H1 (cell line): ENCODE results near the gene LPP. TPM values are rescaled to one million over a fixed set of nuclear protein-coding genes. Genes with fewer than 3 reads are reported as not detected.

ENCODE experiments used
- CTCF ChIA-PET: fragments of 300-600 bp; sonication (Branson Sonifier 250); formaldehyde crosslinking; loops from one replicate; lab custom pipeline; 2021; ENCODE audit not compliant: partially characterized antibody; lab: Charles Lee
- POLR2A ChIA-PET: fragments of 300-600 bp; sonication (Branson Sonifier 250); formaldehyde crosslinking; loops from one replicate; lab custom pipeline; 2021; ENCODE audit warnings: inconsistent platforms; ENCODE audit not compliant: partially characterized antibody; lab: Charles Lee
- DNase-seq, 2 experiments: peaks; one replicate each; pipeline versions ENCODE4 v3.0.0 to v3.0.0-alpha.2; 2010 to 2022; ENCODE audit warnings: low spot score in 2 of 2, low read depth in 1 of 2, mixed read lengths in 1 of 2
- FAIRE-seq: peaks from 2 replicates; lab custom pipeline; 2011; peaks lifted over from hg19 to GRCh38; lab: Jason Lieb, UNC
- H2AFZ ChIP-seq: 2 replicates; pipeline ENCODE4 v1.8.1; 2012; ENCODE audit warnings: low read length, inconsistent platforms
- H2AK5ac ChIP-seq: 2 replicates; pipeline ENCODE4 v1.6.1; 2013; ENCODE audit warnings: low read depth, low read length
- H2BK120ac ChIP-seq: replicated peaks from 2 replicates; pipeline ENCODE3; 2013; ENCODE audit warnings: low read depth, low read length, inconsistent platforms
- H2BK12ac ChIP-seq: 2 replicates; pipeline ENCODE4 v1.6.1; 2013; ENCODE audit warnings: low read depth, low read length
- H2BK15ac ChIP-seq: 2 replicates; pipeline ENCODE4 v1.6.1; 2013; ENCODE audit warnings: low read length
- H2BK20ac ChIP-seq: 2 replicates; pipeline ENCODE4 v1.6.1; 2013; ENCODE audit warnings: low read length
- H2BK5ac ChIP-seq: 2 replicates; pipeline ENCODE4 v1.6.1; 2013; ENCODE audit warnings: low read depth, low read length
- H3K14ac ChIP-seq: 2 replicates; pipeline ENCODE4 v1.6.1; 2013; ENCODE audit warnings: inconsistent platforms; ENCODE audit not compliant: insufficient read length
- H3K18ac ChIP-seq: 2 replicates; pipeline ENCODE4 v1.6.1; 2013; ENCODE audit warnings: low read length; ENCODE audit errors: extremely low read depth
- H3K23ac ChIP-seq: 2 replicates; pipeline ENCODE4 v1.6.1; 2013; ENCODE audit warnings: inconsistent platforms; ENCODE audit not compliant: insufficient read length
- H3K23me2 ChIP-seq: 2 replicates; pipeline ENCODE4 v1.6.1; 2013; ENCODE audit warnings: low read depth, low read length
- H3K27ac ChIP-seq: 2 replicates; pipeline ENCODE4 v1.6.1; 2011; ENCODE audit warnings: low read depth, low read length, inconsistent platforms
- H3K27me3 ChIP-seq, 4 experiments: replicated peaks in 1 of 4; 1 replicate in 1 of 4; 2 replicates in 3 of 4; pipeline versions ENCODE4 v1.6.1 to v1.8.1; 2011 to 2013; ENCODE audit warnings: low read length in 3 of 4, mild to moderate bottlenecking in 3 of 4, inconsistent platforms in 2 of 4, mixed read lengths in 2 of 4, moderate library complexity in 1 of 4; ENCODE audit not compliant: control insufficient read depth in 3 of 4, insufficient read depth in 3 of 4; ENCODE audit errors: extremely low read depth in 1 of 4
- H3K36me3 ChIP-seq, 4 experiments: 2 replicates each; pipeline versions ENCODE4 v1.6.1 to v1.8.1; 2011 to 2013; ENCODE audit warnings: mild to moderate bottlenecking in 4 of 4, low read length in 3 of 4, moderate library complexity in 2 of 4, control low read depth in 1 of 4, inconsistent platforms in 1 of 4; ENCODE audit not compliant: insufficient read depth in 4 of 4, control insufficient read depth in 2 of 4
- H3K4ac ChIP-seq: replicated peaks from 2 replicates; pipeline ENCODE3; 2013; ENCODE audit warnings: low read length, low read depth, mixed read lengths, inconsistent platforms; ENCODE audit not compliant: insufficient read length
- H3K4me1 ChIP-seq, 4 experiments: replicated peaks in 1 of 4; 1 replicate in 1 of 4; 2 replicates in 3 of 4; pipeline versions ENCODE4 v1.6.1 to v1.8.1; 2011 to 2013; ENCODE audit warnings: low read length in 3 of 4, inconsistent platforms in 2 of 4, mixed read lengths in 1 of 4; ENCODE audit not compliant: insufficient read depth in 4 of 4, control insufficient read depth in 3 of 4
- H3K4me2 ChIP-seq, 2 experiments: 2 replicates each; pipeline versions ENCODE4 v1.6.1 to v1.8.1; 2011 to 2013; ENCODE audit warnings: low read depth in 2 of 2, low read length in 2 of 2, control low read depth in 1 of 2, inconsistent platforms in 1 of 2, mild to moderate bottlenecking in 1 of 2; ENCODE audit not compliant: insufficient read depth in 1 of 2
- H3K4me3 ChIP-seq, 4 experiments: fragments of 200-600, 300-600 bp in 1 of 4; sonication (generic), shearing (Covaris generic), sonication (Bioruptor Twin) in 1 of 4; 2 replicates each; pipeline versions ENCODE4 v1.5.1 to v1.8.1; 2011 to 2016; ENCODE audit warnings: low read length in 4 of 4, low read depth in 3 of 4, control low read depth in 2 of 4, inconsistent platforms in 2 of 4, mild to moderate bottlenecking in 2 of 4, mixed read lengths in 1 of 4, moderate library complexity in 1 of 4; ENCODE audit not compliant: insufficient read depth in 2 of 4; ENCODE audit errors: extremely low read depth in 1 of 4
- H3K56ac ChIP-seq: replicated peaks from 2 replicates; pipeline ENCODE3; 2013; ENCODE audit warnings: low read depth, mild to moderate bottlenecking, mixed read lengths, low read length, inconsistent platforms; ENCODE audit not compliant: insufficient read length
- H3K79me1 ChIP-seq: 2 replicates; pipeline ENCODE4 v1.6.1; 2013; ENCODE audit warnings: low read depth, low read length, control low read depth
- H3K79me2 ChIP-seq, 2 experiments: 2 replicates each; pipeline versions ENCODE4 v1.6.1 to v1.8.1; 2012 to 2013; ENCODE audit warnings: low read length in 2 of 2, mild to moderate bottlenecking in 2 of 2, inconsistent platforms in 1 of 2; ENCODE audit not compliant: insufficient read depth in 2 of 2, control insufficient read depth in 1 of 2
- H3K9ac ChIP-seq, 4 experiments: replicated peaks in 1 of 4; 1 replicate in 1 of 4; 2 replicates in 3 of 4; pipeline versions ENCODE4 v1.6.1 to v1.8.1; 2011 to 2013; ENCODE audit warnings: low read depth in 3 of 4, low read length in 3 of 4, control low read depth in 2 of 4, mild to moderate bottlenecking in 2 of 4, moderate library complexity in 2 of 4, inconsistent platforms in 1 of 4; ENCODE audit errors: extremely low read depth in 1 of 4
- H3K9me3 ChIP-seq, 2 experiments: 2 replicates each; pipeline versions ENCODE4 v1.6.1 to v1.8.1; 2012 to 2013; ENCODE audit warnings: mild to moderate bottlenecking in 2 of 2, moderate library complexity in 2 of 2, control low read depth in 1 of 2, inconsistent platforms in 1 of 2, low read depth in 1 of 2, low read length in 1 of 2, mixed read lengths in 1 of 2; ENCODE audit not compliant: insufficient read depth in 2 of 2
- H4K20me1 ChIP-seq, 2 experiments: replicated peaks in 1 of 2; 2 replicates each; pipeline versions ENCODE3 to v1.8.1; 2011 to 2013; ENCODE audit warnings: inconsistent platforms in 2 of 2, low read length in 2 of 2, mild to moderate bottlenecking in 1 of 2; ENCODE audit not compliant: insufficient read depth in 2 of 2, control insufficient read depth in 1 of 2
- H4K5ac ChIP-seq: 2 replicates; pipeline ENCODE4 v1.6.1; 2013; ENCODE audit warnings: low read length, low read depth, mixed read lengths, inconsistent platforms; ENCODE audit not compliant: insufficient read length
- H4K8ac ChIP-seq: 2 replicates; pipeline ENCODE4 v1.8.0; 2013; ENCODE audit warnings: mild to moderate bottlenecking, moderate library complexity, low read length, inconsistent platforms; ENCODE audit not compliant: insufficient read depth; ENCODE audit errors: extremely low read depth
- H4K91ac ChIP-seq: replicated peaks from 2 replicates; pipeline ENCODE3; 2013; ENCODE audit warnings: low read length, mixed read lengths, inconsistent platforms; ENCODE audit not compliant: insufficient read length
- BRCA1 ChIP-seq: IDR thresholded peaks from 2 replicates; pipeline ENCODE4 v1.6.1; 2012; ENCODE audit warnings: low read depth, low read length, improper control_type of control experiment
- CEBPB ChIP-seq: IDR thresholded peaks from 2 replicates; pipeline ENCODE4 v1.6.1; 2012; ENCODE audit warnings: low read depth, low read length
- CREB1 ChIP-seq: IDR thresholded peaks from 2 replicates; pipeline ENCODE4 v1.6.1; 2012; ENCODE audit warnings: inconsistent platforms
- EZH2 ChIP-seq: fragments of 200-600 bp; sonication (generic); IDR thresholded peaks from 2 replicates; pipeline ENCODE4 v1.7.1; 2012; ENCODE audit warnings: low read depth, mild to moderate bottlenecking, moderate library complexity, low read length, inconsistent platforms; ENCODE audit not compliant: severe bottlenecking
- FOSL1 ChIP-seq: IDR thresholded peaks from 2 replicates; pipeline ENCODE4 v1.6.1; 2011; ENCODE audit warnings: mild to moderate bottlenecking, low read depth, low read length, moderate library complexity; ENCODE audit not compliant: insufficient read depth
- KDM1A ChIP-seq: fragments of 200-600, 300-600 bp; sonication (generic); IDR thresholded peaks from 2 replicates; pipeline ENCODE4 v1.7.1; 2016; ENCODE audit warnings: mild to moderate bottlenecking, low read length, borderline replicate concordance
- MAX ChIP-seq: IDR thresholded peaks from 2 replicates; pipeline ENCODE4 v1.6.1; 2012; ENCODE audit warnings: inconsistent platforms
- NRF1 ChIP-seq: IDR thresholded peaks from 2 replicates; pipeline ENCODE4 v1.6.1; 2011; ENCODE audit warnings: mild to moderate bottlenecking, low read depth, low read length, improper control_type of control experiment
- POLR2AphosphoS5 ChIP-seq: IDR thresholded peaks from 2 replicates; pipeline ENCODE4 v1.6.1; 2011; ENCODE audit warnings: low read depth, low read length
- RFX5 ChIP-seq: IDR thresholded peaks from 2 replicates; pipeline ENCODE4 v1.6.1; 2011; ENCODE audit warnings: low read depth, low read length, improper control_type of control experiment, borderline replicate concordance
- RNF2 ChIP-seq: fragments of 200-900, 300-1000 bp; sonication (generic); IDR thresholded peaks from 2 replicates; pipeline ENCODE4 v1.7.1; 2016; ENCODE audit warnings: borderline replicate concordance, low read depth, mild to moderate bottlenecking, antibody characterized with exemption, low read length; ENCODE audit not compliant: poor library complexity, severe bottlenecking; ENCODE audit errors: missing control alignments
- SRF ChIP-seq: IDR thresholded peaks from 2 replicates; pipeline ENCODE4 v1.6.1; 2011; ENCODE audit warnings: mild to moderate bottlenecking, low read depth, low read length, moderate library complexity
- ZNF274 ChIP-seq: IDR thresholded peaks from 2 replicates; pipeline ENCODE4 v1.7.0; 2012; ENCODE audit warnings: low read length, borderline replicate concordance; ENCODE audit errors: extremely low read depth
- WGBS, 2 experiments: shearing (Covaris generic) in 1 of 2; methylation state at CpG; one replicate each; pipeline versions ENCODE4 v1.1.6 to v1.1.7; 2013 to 2015; ENCODE audit warnings: low lambda C conversion rate in 2 of 2, mixed read lengths in 2 of 2, inconsistent platforms in 1 of 2, low coverage in 1 of 2, missing lambda C conversion rate in 1 of 2; ENCODE audit not compliant: insufficient replicate concordance in 2 of 2, insufficient coverage in 1 of 2, insufficient read length in 1 of 2; ENCODE audit errors: extremely low coverage in 1 of 2, missing lambda C conversion rate in 1 of 2; 5-methylcytosine and 5-hydroxymethylcytosine counted together
- polyA plus RNA-seq, 7 experiments: library from polyadenylated mRNA; depleted of rRNA in 3 of 7; stranded (reverse) in 5 of 7; unstranded in 2 of 7; fragments of >200 nt in 5 of 7; fragments of 200-250 nt in 2 of 7; gene quantifications; 1 replicate in 5 of 7; 2 replicates in 1 of 7; 4 replicates in 1 of 7; pipeline versions ENCODE4 v1.2.1 to v1.2.3, GENCODE V29; 2011 to 2013; ENCODE audit warnings: missing spikeins in 2 of 7, mixed read lengths in 2 of 7
- total RNA-seq: library from RNA; stranded (reverse); fragmentation: NEBNext Ultra II Directional; extraction: Animal tissue kit (Norgen Biotek cat#: 25700); gene quantifications from 2 replicates; pipeline ENCODE4 v1.2.1, GENCODE V29; 2021
- TF ChIP-seq, protein P1 (sequence below): IDR thresholded peaks from 2 replicates; pipeline ENCODE4 v1.6.1; 2011; ENCODE audit warnings: low read depth, mild to moderate bottlenecking, low read length; ENCODE audit not compliant: insufficient read depth

LPP gene
- total and polyA plus RNA-seq, 2 of the 8 experiments (the other 6 are each of a cell fraction or from before 2014, with no cell fraction given): 10.0 to 53.3 TPM

GRCh38 chr3:188229726-188230125 lies 75.8 kb downstream of the LPP start:
- no peak overlapping the region for H3K4me2 ChIP-seq
- H4K8ac ChIP-seq: no peak overlapping the region
- H3K27ac ChIP-seq: no peak overlapping the region
- no peaks in the 10 kb centered on the region for H3K9me3 ChIP-seq
- ChIA-PET CTCF (interaction anchor here (0.6 kb wide), 1 partner anchor 157 kb away, joined by 3 read pairs; no protein-coding TSS in a partner anchor), POLR2A (interaction anchor here (0.6 kb wide), 1 partner anchor 781 kb away, joined by 5 read pairs; no protein-coding TSS in a partner anchor)
- DNase-seq: no peak
- H2BK12ac ChIP-seq: no peak overlapping the region
- no peaks in the 10 kb centered on the region for H3K27me3 ChIP-seq
- no peak overlapping the region for H3K4ac ChIP-seq
- H4K20me1 ChIP-seq: no peaks in the 10 kb centered on the region
- H3K79me2 ChIP-seq: peaks cover 0 to 8% of the 10 kb centered on the region in 2 experiments; a peak in 2 of 4 replicates
- no peak overlapping the region for H3K14ac ChIP-seq
- H3K36me3 ChIP-seq: no peaks in the 10 kb centered on the region
- 89% methylated on average over 2 of the region's 2 CpGs; no CpG with 5 or more reads in 1 of the 2 experiments for WGBS, 2 experiments
- no peak overlapping the region for H2BK120ac ChIP-seq
- no peak overlapping the region for H3K4me3 ChIP-seq
- no peak overlapping the region for H3K18ac ChIP-seq
- H2AFZ ChIP-seq: no peak overlapping the region
- H3K9ac ChIP-seq: no peak overlapping the region
- H2AK5ac ChIP-seq: no peak overlapping the region
- H3K23ac ChIP-seq: no peak overlapping the region
- no peak overlapping the region for H2BK5ac ChIP-seq
- H2BK20ac ChIP-seq: no peak overlapping the region
- no peak overlapping the region for H2BK15ac ChIP-seq
- H4K5ac ChIP-seq: no peak overlapping the region
- no peak for FAIRE-seq
- no peaks in the 10 kb centered on the region for H3K23me2 ChIP-seq
- no peak overlapping the region for H4K91ac ChIP-seq
- H3K56ac ChIP-seq: no peak overlapping the region
- H3K79me1 ChIP-seq: no peaks in the 10 kb centered on the region; the same call in 1 of the 2 replicates
- no peaks in the 10 kb centered on the region for H3K4me1 ChIP-seq
- TF ChIP-seq, protein P1, sequence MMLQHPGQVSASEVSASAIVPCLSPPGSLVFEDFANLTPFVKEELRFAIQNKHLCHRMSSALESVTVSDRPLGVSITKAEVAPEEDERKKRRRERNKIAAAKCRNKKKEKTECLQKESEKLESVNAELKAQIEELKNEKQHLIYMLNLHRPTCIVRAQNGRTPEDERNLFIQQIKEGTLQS: no peak
- TF ChIP-seq CREB1: no peak
- no peak for TF ChIP-seq FOSL1
- TF ChIP-seq KDM1A: no peak
- TF ChIP-seq CEBPB: no peak
- TF ChIP-seq RFX5: no peak
- no peak for TF ChIP-seq EZH2
- TF ChIP-seq NRF1: no peak
- TF ChIP-seq RNF2: no peak
- no peak for TF ChIP-seq ZNF274
- no peak for TF ChIP-seq SRF
- no peak for TF ChIP-seq POLR2AphosphoS5
- no peak for TF ChIP-seq BRCA1
- no peak for TF ChIP-seq MAX
